HepG2 (cell line): Measurements from ENCODE around the gene LRRC72. TPM values are rescaled to one million over a fixed set of nuclear protein-coding genes. Genes with fewer than 3 reads are reported as not detected.

ENCODE experiments used
- ATF5 ChIP-seq: sonication (generic); formaldehyde crosslinking; IDR thresholded peaks from 2 replicates; pipeline ENCODE4 v1.4.0; 2020; ENCODE audit warnings: mild to moderate bottlenecking, low read depth, missing genetic modification reagents
- BCL3 ChIP-seq: sonication (generic); formaldehyde crosslinking; IDR thresholded peaks from 2 replicates; pipeline ENCODE4 v1.5.1; 2020; ENCODE audit warnings: mild to moderate bottlenecking, missing genetic modification reagents, moderate library complexity
- BRCA1 ChIP-seq: sonication (generic); formaldehyde crosslinking; IDR thresholded peaks from 2 replicates; pipeline ENCODE4 v1.4.0; 2020; ENCODE audit warnings: missing genetic modification reagents
- CEBPG ChIP-seq: IDR thresholded peaks from 2 replicates; pipeline ENCODE4 v1.6.1; 2016
- DZIP1 ChIP-seq: sonication (generic); formaldehyde crosslinking; IDR thresholded peaks from 2 replicates; pipeline ENCODE4 v1.5.0; 2020; ENCODE audit warnings: mild to moderate bottlenecking, missing genetic modification reagents
- ETV5 ChIP-seq: IDR thresholded peaks from 2 replicates; pipeline ENCODE4 v1.6.1; 2018; ENCODE audit warnings: missing biosample characterization, missing genetic modification reagents, inconsistent platforms, borderline replicate concordance
- IRX3 ChIP-seq: sonication (generic); formaldehyde crosslinking; IDR thresholded peaks from 2 replicates; pipeline ENCODE4 v1.8.1; 2023; ENCODE audit warnings: mild to moderate bottlenecking, low read depth, missing genetic modification reagents, borderline replicate concordance
- MAFG ChIP-seq: sonication (generic); formaldehyde crosslinking; IDR thresholded peaks from 2 replicates; pipeline ENCODE4 v1.5.1; 2020; ENCODE audit warnings: mild to moderate bottlenecking, missing genetic modification reagents
- NCOA2 ChIP-seq: sonication (generic); formaldehyde crosslinking; IDR thresholded peaks from 2 replicates; pipeline ENCODE4 v1.8.0; 2022; ENCODE audit warnings: inconsistent platforms
- NR3C1 ChIP-seq: sonication (generic); formaldehyde crosslinking; IDR thresholded peaks from 2 replicates; pipeline ENCODE4 v1.4.0; 2020; ENCODE audit warnings: missing genetic modification reagents
- RARA ChIP-seq: IDR thresholded peaks from 2 replicates; pipeline ENCODE4 v1.6.1; 2016; ENCODE audit warnings: missing genetic modification reagents, missing compliant biosample characterization
- SAP130 ChIP-seq: IDR thresholded peaks from 2 replicates; pipeline ENCODE4 v1.6.1; 2016; ENCODE audit warnings: low read depth
- ZBTB14 ChIP-seq: sonication (generic); formaldehyde crosslinking; IDR thresholded peaks from 2 replicates; pipeline ENCODE4 v1.4.0; 2020; ENCODE audit warnings: missing genetic modification reagents
- ZBTB46 ChIP-seq: sonication (generic); formaldehyde crosslinking; IDR thresholded peaks from 2 replicates; pipeline ENCODE4 v1.4.0; 2020; ENCODE audit warnings: mild to moderate bottlenecking, missing genetic modification reagents, borderline replicate concordance
- ZNF124 ChIP-seq: sonication (generic); formaldehyde crosslinking; IDR thresholded peaks from 2 replicates; pipeline ENCODE4 v1.4.0; 2020; ENCODE audit warnings: missing genetic modification reagents
- ZNF292 ChIP-seq: sonication (generic); formaldehyde crosslinking; IDR thresholded peaks from 2 replicates; pipeline ENCODE4 v1.8.1; 2022; ENCODE audit warnings: mild to moderate bottlenecking, low read depth, missing genetic modification reagents, borderline replicate concordance
- ZNF331 ChIP-seq: sonication (generic); formaldehyde crosslinking; IDR thresholded peaks from 2 replicates; pipeline ENCODE4 v1.4.0; 2020; ENCODE audit warnings: missing genetic modification reagents
- ZNF451 ChIP-seq: sonication (generic); formaldehyde crosslinking; IDR thresholded peaks from 2 replicates; pipeline ENCODE4 v1.5.0; 2020; ENCODE audit warnings: mild to moderate bottlenecking, missing genetic modification reagents
- polyA plus RNA-seq, 8 experiments: library from polyadenylated mRNA; depleted of rRNA in 3 of 8; stranded (reverse) in 7 of 8; unstranded in 1 of 8; fragments of >200 nt; fragmentation: Illumina TruSeq in 4 of 8; extraction: Trizol in 4 of 8; gene quantifications; 2 replicates each; pipeline versions ENCODE4 v1.2.1 to v1.2.3, GENCODE V29; 2011 to 2016; ENCODE audit warnings: low read depth in 4 of 8, missing spikeins in 1 of 8, mixed read lengths in 1 of 8; ENCODE audit not compliant: insufficient read depth in 1 of 8
- total RNA-seq, 5 experiments: library from RNA; depleted of rRNA; stranded (reverse); fragments of >200 nt; fragmentation: Illumina TruSeq; extraction: Trizol; gene quantifications; 2 replicates each; pipeline ENCODE4 v1.2.3, GENCODE V29; 2016; ENCODE audit warnings: low read depth in 1 of 5

The LRRC72 gene
- total and polyA plus RNA-seq, 2 of the 13 experiments (the other 11 are each of a cell fraction or from before 2014, with no cell fraction given), result not detected

- TF ChIP-seq ZBTB46 (CRISPR knock-in tag), result no peak
- TF ChIP-seq NCOA2, result no peak
- TF ChIP-seq MAFG, result no peak
- no peak for TF ChIP-seq ZNF331
- no peak for TF ChIP-seq ETV5
- TF ChIP-seq BCL3, result no peak
- TF ChIP-seq IRX3 (CRISPR knock-in tag), result no peak
- no peak for TF ChIP-seq DZIP1
- no peak for TF ChIP-seq ZNF124 (CRISPR knock-in tag)
- TF ChIP-seq BRCA1 (CRISPR knock-in tag), result no peak
- TF ChIP-seq RARA (CRISPR knock-in tag), result no peak
- TF ChIP-seq NR3C1 (CRISPR knock-in tag), result no peak
- no peak for TF ChIP-seq CEBPG (CRISPR knock-in tag)
- no peak for TF ChIP-seq ATF5 (CRISPR knock-in tag)
- no peak for TF ChIP-seq SAP130
- no peak for TF ChIP-seq ZBTB14 (CRISPR knock-in tag)
- TF ChIP-seq ZNF451 (CRISPR knock-in tag), result no peak
- no peak for TF ChIP-seq ZNF292 (CRISPR knock-in tag)
Observed at GRCh38 chr7:16484453-16485158, 42.0 kb upstream of the LRRC72 start (continued).
